Prostate gland (tissue), 2 donors: ENCODE results near the gene CEACAM19. TPM values are rescaled to one million over a fixed set of nuclear protein-coding genes. Genes with fewer than 3 reads are reported as not detected.

ENCODE experiments used
- DNase-seq: peaks from one replicate; pipeline ENCODE4 v3.0.0-alpha.2; 2019; ENCODE audit warnings: low spot score
- H3K27ac ChIP-seq, 2 donors: fragments of 200-600 bp; sonication (generic); 2 replicates each; pipeline ENCODE4 v1.5.1; 2017 to 2019
- H3K27me3 ChIP-seq: fragments of 200-600 bp; sonication (generic); replicated peaks from 2 replicates; pipeline ENCODE4 v1.5.1; 2019; ENCODE audit not compliant: insufficient read depth
- H3K36me3 ChIP-seq, 2 donors: fragments of 200-600 bp; sonication (generic); 1 replicate in 1 of 2; 2 replicates in 1 of 2; pipeline versions ENCODE4 v1.5.1 to v1.8.1; 2017 to 2019
- H3K4me1 ChIP-seq: fragments of 200-600 bp; sonication (generic); replicated peaks from 2 replicates; pipeline ENCODE4 v1.5.1; 2019
- H3K4me3 ChIP-seq, 2 donors: fragments of 200-600 bp; sonication (generic); 2 replicates each; pipeline ENCODE4 v1.5.1; 2017 to 2019
- H3K9me3 ChIP-seq: fragments of 200-600 bp; sonication (generic); 2 replicates; pipeline ENCODE4 v1.5.1; 2017
- POLR2A ChIP-seq: fragments of 450-650 bp; IDR thresholded peaks from one replicate; pipeline ENCODE4 v1.6.1; 2016; ENCODE audit warnings: antibody characterized with exemption, mild to moderate bottlenecking
- POLR2AphosphoS5 ChIP-seq: sonication (generic); formaldehyde crosslinking; IDR thresholded peaks from one replicate; pipeline ENCODE4 v1.6.1; 2017; ENCODE audit warnings: antibody characterized with exemption
- WGBS: methylation state at CpG from one replicate; pipeline ENCODE4 v1.1.5; 2018; 5-methylcytosine and 5-hydroxymethylcytosine counted together
- intact Hi-C: fragments of 100-400 bp; cut with DNase I; formaldehyde crosslinking; loops from one replicate; pipeline ENCODE4 v1.14.2; 2022
- total RNA-seq, 2 donors: library from RNA; depleted of rRNA; stranded (reverse); fragments of >200 nt; gene quantifications; one replicate each; pipeline ENCODE4 v1.1.0, GENCODE V29; 2016
- TF ChIP-seq, protein P1 (sequence below), 4 experiments: fragments of 200-600 bp in 2 of 4; fragments of 450-650 bp in 2 of 4; sonication (generic) in 2 of 4; IDR thresholded peaks; 1 replicate in 3 of 4; 2 replicates in 1 of 4; pipeline ENCODE4 v1.5.1; 2016 to 2019; ENCODE audit warnings: antibody characterized with exemption in 4 of 4, mild to moderate bottlenecking in 2 of 4, moderate library complexity in 2 of 4

The CEACAM19 gene
- total RNA-seq, 2 donors from 2014 or later, result 3.6 to 8.1 TPM

DNA sequence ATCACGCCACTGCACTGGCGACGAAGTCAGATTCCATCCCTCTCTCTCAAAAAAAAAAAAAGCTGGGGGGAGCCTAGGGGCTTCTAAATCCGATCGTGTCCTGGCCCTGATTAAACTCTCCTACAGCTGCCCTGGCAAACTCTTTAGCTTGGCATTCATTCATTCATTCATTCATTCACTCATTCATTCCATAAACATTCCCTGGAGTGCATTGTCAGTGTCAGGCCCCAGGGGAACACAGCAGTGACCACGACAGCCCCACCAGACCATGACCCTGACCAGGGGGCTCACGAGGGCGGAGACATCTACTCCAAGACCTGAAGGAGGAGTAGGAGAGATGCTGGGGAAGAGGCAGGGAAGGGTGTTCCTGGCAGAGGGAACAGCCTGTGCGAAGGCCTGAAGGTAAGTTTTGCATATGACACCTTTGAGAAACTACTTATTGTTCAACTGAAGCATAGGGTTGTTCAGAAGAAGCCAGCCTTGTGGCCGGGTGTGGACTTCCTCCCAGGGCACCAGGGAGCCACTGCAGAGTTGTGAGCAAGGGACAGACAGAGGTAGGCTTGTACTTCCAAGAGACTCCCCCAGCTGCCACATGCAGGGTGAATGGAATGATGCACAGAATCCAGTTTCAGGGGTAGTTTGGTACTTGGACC, 52.1 kb downstream of the CEACAM19 start:
- no peak for DNase-seq
- no peak overlapping the region for H3K4me3 ChIP-seq
- peaks cover 4% of the 10 kb centered on the region for H3K4me1 ChIP-seq
- no peak overlapping the region for H3K27ac ChIP-seq
- TF ChIP-seq, protein P1, sequence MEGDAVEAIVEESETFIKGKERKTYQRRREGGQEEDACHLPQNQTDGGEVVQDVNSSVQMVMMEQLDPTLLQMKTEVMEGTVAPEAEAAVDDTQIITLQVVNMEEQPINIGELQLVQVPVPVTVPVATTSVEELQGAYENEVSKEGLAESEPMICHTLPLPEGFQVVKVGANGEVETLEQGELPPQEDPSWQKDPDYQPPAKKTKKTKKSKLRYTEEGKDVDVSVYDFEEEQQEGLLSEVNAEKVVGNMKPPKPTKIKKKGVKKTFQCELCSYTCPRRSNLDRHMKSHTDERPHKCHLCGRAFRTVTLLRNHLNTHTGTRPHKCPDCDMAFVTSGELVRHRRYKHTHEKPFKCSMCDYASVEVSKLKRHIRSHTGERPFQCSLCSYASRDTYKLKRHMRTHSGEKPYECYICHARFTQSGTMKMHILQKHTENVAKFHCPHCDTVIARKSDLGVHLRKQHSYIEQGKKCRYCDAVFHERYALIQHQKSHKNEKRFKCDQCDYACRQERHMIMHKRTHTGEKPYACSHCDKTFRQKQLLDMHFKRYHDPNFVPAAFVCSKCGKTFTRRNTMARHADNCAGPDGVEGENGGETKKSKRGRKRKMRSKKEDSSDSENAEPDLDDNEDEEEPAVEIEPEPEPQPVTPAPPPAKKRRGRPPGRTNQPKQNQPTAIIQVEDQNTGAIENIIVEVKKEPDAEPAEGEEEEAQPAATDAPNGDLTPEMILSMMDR (IDR thresholded peaks at IDR 0.05), result no peak
- TF ChIP-seq POLR2AphosphoS5, result no peak
- no peak for TF ChIP-seq POLR2A
- no peaks in the 10 kb centered on the region for H3K27me3 ChIP-seq
- WGBS, result 59% methylated on average over 10 of the region's 10 CpGs
- H3K9me3 ChIP-seq, result no peaks in the 10 kb centered on the region
- no peaks in the 10 kb centered on the region for H3K36me3 ChIP-seq
- intact Hi-C loops, result loop anchor here (1.0 kb wide), 1 partner anchor 47 kb away; no protein-coding TSS in a partner anchor

DNA sequence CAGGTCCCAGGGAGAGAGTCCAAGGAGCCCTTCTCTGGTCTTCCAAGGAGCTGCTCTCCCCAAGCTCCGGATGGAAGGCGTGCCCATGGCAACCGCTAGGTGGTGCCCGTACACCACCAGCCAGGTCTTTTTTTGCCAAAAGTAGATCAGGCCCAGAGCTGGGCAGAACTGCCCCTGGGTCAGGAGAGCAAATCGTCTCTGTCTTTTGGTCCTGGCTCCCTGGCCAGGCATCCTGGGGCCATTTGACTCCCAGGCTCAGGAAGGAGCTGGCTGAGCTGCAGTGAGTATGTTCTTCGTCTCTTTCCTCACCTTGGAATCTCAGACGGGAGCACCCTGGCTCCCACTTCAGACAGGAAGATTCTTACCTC, 52.7 kb downstream of the CEACAM19 start:
- H3K9me3 ChIP-seq, result no peaks in the 10 kb centered on the region
- no peaks in the 10 kb centered on the region for H3K4me1 ChIP-seq
- WGBS, result 19% methylated on average over 7 of the region's 7 CpGs
- intact Hi-C loops, result loop anchor here (1.0 kb wide), 2 partner anchors 34 to 46 kb away; no protein-coding TSS in a partner anchor
- TF ChIP-seq POLR2A (no peak), POLR2AphosphoS5 (peak; percentile 79)
- TF ChIP-seq, protein P1 (IDR thresholded peaks at IDR 0.05), result peak; percentile 97 to 99 (median 98)
- H3K36me3 ChIP-seq, result no peaks in the 10 kb centered on the region
- no peaks in the 10 kb centered on the region for H3K27me3 ChIP-seq
- peak; percentile 76 for DNase-seq
- H3K27ac ChIP-seq, result no peak overlapping the region
- H3K4me3 ChIP-seq, result no peak overlapping the region

DNA sequence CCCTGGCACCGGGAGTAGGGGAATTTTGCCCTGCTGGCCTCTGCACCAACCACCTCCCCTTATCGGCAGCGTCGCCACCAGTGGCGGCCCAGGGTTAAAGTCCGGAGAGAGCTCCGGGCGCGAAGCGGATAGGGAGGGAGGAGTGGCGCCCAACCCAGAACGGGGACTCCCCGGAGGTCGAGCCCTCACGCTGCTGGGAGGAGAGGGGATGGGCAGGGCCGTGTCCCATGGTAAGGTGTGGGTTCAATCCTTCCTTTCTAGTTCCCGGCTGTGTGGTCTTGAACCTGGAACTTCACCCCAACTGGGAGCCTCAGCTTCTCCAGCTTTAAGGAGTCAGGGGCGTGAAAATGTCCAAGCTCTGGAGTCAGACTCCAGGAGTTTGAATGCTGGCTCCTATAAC, 54.0 kb downstream of the CEACAM19 start:
- Histone ChIP-seq H3K27me3 (no peaks in the 10 kb centered on the region), H3K36me3 (no peaks in the 10 kb centered on the region), H3K4me3 (no peak overlapping the region), H3K27ac (no peak overlapping the region), H3K9me3 (no peaks in the 10 kb centered on the region), H3K4me1 (no peaks in the 10 kb centered on the region)
- TF ChIP-seq, protein P1 (IDR thresholded peaks at IDR 0.05), result no peak
- TF ChIP-seq POLR2A, result no peak
- TF ChIP-seq POLR2AphosphoS5, result no peak
- 36% methylated on average over 18 of the region's 18 CpGs for whole genome bisulfite sequencing
- intact Hi-C loops, result no loop called here
- DNase-seq, result no peak

DNA sequence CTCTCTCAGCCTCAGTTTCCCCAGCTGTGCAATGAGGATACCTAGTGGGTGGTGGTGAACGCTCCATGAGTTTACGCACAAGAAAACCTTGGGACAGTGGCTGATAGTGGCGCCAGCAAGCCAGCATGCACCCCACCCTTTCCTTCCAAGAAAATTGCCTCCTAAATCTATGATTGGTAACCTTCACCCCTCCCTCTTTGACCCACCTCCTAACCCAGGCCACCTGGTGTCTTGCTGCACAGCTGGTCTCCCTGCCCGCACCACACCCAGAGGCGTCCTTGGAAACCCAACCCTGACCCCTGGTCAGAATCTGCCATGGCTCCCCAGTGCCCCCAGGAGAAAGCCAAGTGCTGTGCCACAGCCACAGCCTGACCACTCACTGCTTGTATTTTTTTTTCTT, 54.4 kb downstream of the CEACAM19 start:
- intact Hi-C loops, result no loop called here
- no peaks in the 10 kb centered on the region for H3K27me3 ChIP-seq
- TF ChIP-seq POLR2A (no peak), POLR2AphosphoS5 (no peak)
- TF ChIP-seq, protein P1 (IDR thresholded peaks at IDR 0.05), result no peak
- DNase-seq, result no peak
- no peaks in the 10 kb centered on the region for H3K36me3 ChIP-seq
- no peak overlapping the region for H3K27ac ChIP-seq
- H3K9me3 ChIP-seq, result no peaks in the 10 kb centered on the region
- no peak overlapping the region for H3K4me3 ChIP-seq
- H3K4me1 ChIP-seq, result no peaks in the 10 kb centered on the region
- WGBS, result 88% methylated on average over 5 of the region's 5 CpGs

DNA sequence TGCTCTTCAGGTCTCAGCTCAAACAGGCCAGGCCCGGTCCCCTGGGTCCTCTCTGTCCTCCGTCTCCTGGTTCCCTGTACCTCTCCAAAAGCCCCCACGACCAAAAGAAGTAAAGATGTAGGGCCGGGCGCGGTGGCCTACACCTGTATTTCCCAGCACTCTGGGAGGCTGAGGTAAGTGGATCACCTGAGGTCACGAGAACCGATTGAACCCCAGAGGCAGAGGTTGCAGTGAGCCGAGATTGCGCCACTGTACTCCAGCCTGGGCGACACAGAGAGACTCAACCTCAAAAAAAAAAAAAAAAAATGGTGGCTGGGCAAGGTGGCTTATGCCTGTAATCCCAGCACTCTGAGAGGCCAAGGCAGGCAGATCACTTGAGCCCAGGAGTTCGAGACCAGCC, 55.2 kb downstream of the CEACAM19 start:
- intact Hi-C loops, result no loop called here
- Histone ChIP-seq H3K4me3 (no peak overlapping the region), H3K27me3 (no peaks in the 10 kb centered on the region), H3K36me3 (no peaks in the 10 kb centered on the region), H3K4me1 (no peaks in the 10 kb centered on the region), H3K9me3 (no peaks in the 10 kb centered on the region), H3K27ac (no peak overlapping the region)
- TF ChIP-seq, protein P1 (IDR thresholded peaks at IDR 0.05), result no peak
- TF ChIP-seq POLR2A (no peak), POLR2AphosphoS5 (no peak)
- no peak for DNase-seq
- 95% methylated on average over 12 of the region's 12 CpGs for WGBS
